ENCODE results near the gene ERBB4. TPM values are rescaled to one million over a fixed set of nuclear protein-coding genes. Genes with fewer than 3 reads are reported as not detected.

Gene ERBB4
- total RNA-seq, 1 experiment from 2014 or later: 40.6 TPM

DNA sequence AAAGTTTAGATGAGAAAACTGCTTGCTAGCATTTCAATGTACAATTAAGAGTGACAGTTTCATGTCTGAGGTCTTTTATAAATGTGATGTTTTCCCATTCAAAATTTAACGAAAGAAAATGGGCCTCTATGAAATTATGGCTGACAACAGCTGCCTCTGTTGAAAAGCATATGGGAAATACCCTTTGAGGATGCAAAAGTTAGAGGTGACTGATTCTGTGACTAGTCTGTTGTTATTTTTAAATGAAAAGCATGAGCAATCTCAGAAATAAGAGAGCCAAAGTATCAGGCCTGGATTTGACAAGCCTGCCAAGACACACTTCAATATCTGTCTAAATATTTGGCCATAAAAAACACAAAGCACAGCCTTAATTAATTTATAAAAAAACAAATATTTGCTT is 580.8 kb downstream of the ERBB4 start:
- intact Hi-C loops (cut with micrococcal nuclease; ENCODE audit: unreplicated experiment): no loop called here
- no TSS peak for BruUV-seq (replicated peaks)
- H3K36me3 ChIP-seq (ENCODE audit: insufficient read depth, low read length, poor library complexity, severe bottlenecking): no peaks in the 10 kb centered on the region
- no peaks in the 10 kb centered on the region for H3K4me1 ChIP-seq (ENCODE audit: insufficient read depth, low read length, poor library complexity, severe bottlenecking)
- H3K9me3 ChIP-seq (ENCODE audit: low read depth, low read length, poor library complexity, severe bottlenecking): no peaks in the 10 kb centered on the region
- no peaks in the 10 kb centered on the region for H3K27me3 ChIP-seq (replicated peaks; ENCODE audit: insufficient read depth, low read depth, low read length, poor library complexity)
- TF ChIP-seq, protein P1, sequence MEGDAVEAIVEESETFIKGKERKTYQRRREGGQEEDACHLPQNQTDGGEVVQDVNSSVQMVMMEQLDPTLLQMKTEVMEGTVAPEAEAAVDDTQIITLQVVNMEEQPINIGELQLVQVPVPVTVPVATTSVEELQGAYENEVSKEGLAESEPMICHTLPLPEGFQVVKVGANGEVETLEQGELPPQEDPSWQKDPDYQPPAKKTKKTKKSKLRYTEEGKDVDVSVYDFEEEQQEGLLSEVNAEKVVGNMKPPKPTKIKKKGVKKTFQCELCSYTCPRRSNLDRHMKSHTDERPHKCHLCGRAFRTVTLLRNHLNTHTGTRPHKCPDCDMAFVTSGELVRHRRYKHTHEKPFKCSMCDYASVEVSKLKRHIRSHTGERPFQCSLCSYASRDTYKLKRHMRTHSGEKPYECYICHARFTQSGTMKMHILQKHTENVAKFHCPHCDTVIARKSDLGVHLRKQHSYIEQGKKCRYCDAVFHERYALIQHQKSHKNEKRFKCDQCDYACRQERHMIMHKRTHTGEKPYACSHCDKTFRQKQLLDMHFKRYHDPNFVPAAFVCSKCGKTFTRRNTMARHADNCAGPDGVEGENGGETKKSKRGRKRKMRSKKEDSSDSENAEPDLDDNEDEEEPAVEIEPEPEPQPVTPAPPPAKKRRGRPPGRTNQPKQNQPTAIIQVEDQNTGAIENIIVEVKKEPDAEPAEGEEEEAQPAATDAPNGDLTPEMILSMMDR (conservative IDR thresholded peaks at IDR 0.05; ENCODE audit: low read depth, low read length): no peak
- TF ChIP-seq EZH2 (IDR thresholded peaks at IDR 0.05; ENCODE audit: borderline replicate concordance, low read depth, low read length, poor library complexity, severe bottlenecking): no peak
- H3K4me3 ChIP-seq (ENCODE audit: low read depth, low read length, poor library complexity, severe bottlenecking): no peak overlapping the region
- no peak overlapping the region for H3K27ac ChIP-seq (ENCODE audit: low read depth, low read length, poor library complexity, severe bottlenecking)
- no peak for DNase-seq (ENCODE audit: low spot score)
- POLR2A ChIA-PET (ENCODE audit: low non-redundant PET): no interaction called here
- CTCF ChIA-PET: no interaction called here

DNA sequence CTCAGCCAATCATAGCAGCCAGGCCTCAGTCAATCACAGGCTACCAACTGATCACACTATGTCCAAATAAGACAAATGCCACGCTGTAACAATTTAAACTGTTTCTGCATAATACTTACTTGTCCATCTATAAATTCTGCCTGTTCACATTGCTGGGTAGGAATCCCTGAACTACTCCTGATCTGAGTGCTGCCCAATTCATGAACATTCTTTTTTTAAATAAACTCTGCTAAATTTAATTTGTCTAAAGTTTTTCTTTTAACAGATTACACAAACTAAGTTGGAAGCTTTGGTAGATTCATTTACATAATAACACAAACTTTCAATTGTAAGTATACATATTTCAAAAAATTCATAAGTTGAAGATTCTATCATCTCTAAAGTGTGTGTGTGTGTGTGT is 583.0 kb downstream of the ERBB4 start:
- Histone ChIP-seq H3K4me3 (ENCODE audit: low read depth, low read length, poor library complexity, severe bottlenecking) (no peak overlapping the region), H3K27ac (ENCODE audit: low read depth, low read length, poor library complexity, severe bottlenecking) (no peak overlapping the region), H3K4me1 (ENCODE audit: insufficient read depth, low read length, poor library complexity, severe bottlenecking) (no peaks in the 10 kb centered on the region), H3K36me3 (ENCODE audit: insufficient read depth, low read length, poor library complexity, severe bottlenecking) (no peaks in the 10 kb centered on the region), H3K27me3 (replicated peaks; ENCODE audit: insufficient read depth, low read depth, low read length, poor library complexity) (no peaks in the 10 kb centered on the region), H3K9me3 (ENCODE audit: low read depth, low read length, poor library complexity, severe bottlenecking) (no peaks in the 10 kb centered on the region)
- TF ChIP-seq EZH2 (IDR thresholded peaks at IDR 0.05; ENCODE audit: borderline replicate concordance, low read depth, low read length, poor library complexity, severe bottlenecking): no peak
- TF ChIP-seq, protein P1 (conservative IDR thresholded peaks at IDR 0.05; ENCODE audit: low read depth, low read length): no peak
- ChIA-PET CTCF (no interaction called here), POLR2A (ENCODE audit: low non-redundant PET) (no interaction called here)
- intact Hi-C loops (cut with micrococcal nuclease; ENCODE audit: unreplicated experiment): no loop called here
- no peak for DNase-seq (ENCODE audit: low spot score)
- no TSS peak for BruUV-seq (replicated peaks)

DNA sequence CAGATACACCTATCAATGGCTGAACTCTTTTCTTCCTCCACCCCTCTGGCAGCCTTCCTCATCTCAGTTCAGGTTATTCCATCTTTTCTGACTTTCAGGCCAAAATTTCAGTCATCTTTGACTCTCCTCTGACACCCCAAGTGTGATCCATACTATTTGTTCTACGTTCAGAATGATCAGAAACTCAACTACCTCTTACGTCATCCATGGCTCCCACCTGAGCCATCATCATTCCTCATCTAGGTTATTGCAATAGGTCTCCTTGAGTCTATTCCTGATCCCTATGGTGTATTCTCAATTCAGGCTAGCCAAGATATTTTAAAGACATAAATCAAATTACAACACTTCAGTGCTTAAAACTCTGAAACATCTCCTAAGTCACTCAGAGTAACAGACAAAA is 589.7 kb downstream of the ERBB4 start:
- Histone ChIP-seq H3K27ac (ENCODE audit: low read depth, low read length, poor library complexity, severe bottlenecking) (no peak overlapping the region), H3K36me3 (ENCODE audit: insufficient read depth, low read length, poor library complexity, severe bottlenecking) (no peaks in the 10 kb centered on the region), H3K27me3 (replicated peaks; ENCODE audit: insufficient read depth, low read depth, low read length, poor library complexity) (no peaks in the 10 kb centered on the region), H3K4me3 (ENCODE audit: low read depth, low read length, poor library complexity, severe bottlenecking) (no peak overlapping the region), H3K4me1 (ENCODE audit: insufficient read depth, low read length, poor library complexity, severe bottlenecking) (no peaks in the 10 kb centered on the region), H3K9me3 (ENCODE audit: low read depth, low read length, poor library complexity, severe bottlenecking) (no peaks in the 10 kb centered on the region)
- TF ChIP-seq EZH2 (IDR thresholded peaks at IDR 0.05; ENCODE audit: borderline replicate concordance, low read depth, low read length, poor library complexity, severe bottlenecking): no peak
- no peak for DNase-seq (ENCODE audit: low spot score)
- BruUV-seq (replicated peaks): no TSS peak
- ChIA-PET POLR2A (ENCODE audit: low non-redundant PET) (no interaction called here), CTCF (no interaction called here)
- intact Hi-C loops (cut with micrococcal nuclease; ENCODE audit: unreplicated experiment): no loop called here

DNA sequence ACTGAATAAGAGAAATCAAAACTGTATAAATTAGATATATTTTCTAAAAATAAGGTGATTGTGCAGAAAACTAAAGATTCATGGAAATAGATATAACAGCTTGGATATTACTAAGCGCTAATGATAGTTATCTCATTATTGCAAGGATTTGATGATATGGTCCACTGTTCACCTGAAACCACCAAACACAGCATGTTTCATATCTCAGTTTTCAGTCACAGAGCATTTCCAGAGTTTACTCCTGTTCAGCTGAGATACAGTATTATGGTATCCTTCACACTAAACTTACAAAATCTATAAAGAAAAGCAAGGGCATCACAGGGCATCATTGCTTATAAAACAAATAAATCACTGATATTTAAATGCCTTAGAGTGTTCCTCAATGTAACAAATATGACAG is 591.6 kb downstream of the ERBB4 start:
- CTCF ChIA-PET: no interaction called here

More for the DNA sequence above, 591.6 kb downstream of the ERBB4 start:
- H3K4me1 ChIP-seq (ENCODE audit: insufficient read depth, low read length, poor library complexity, severe bottlenecking): no peaks in the 10 kb centered on the region
- H3K9me3 ChIP-seq (ENCODE audit: low read depth, low read length, poor library complexity, severe bottlenecking): no peaks in the 10 kb centered on the region
- no TSS peak for BruUV-seq (replicated peaks)
- no peak overlapping the region for H3K4me3 ChIP-seq (ENCODE audit: low read depth, low read length, poor library complexity, severe bottlenecking)
- no peaks in the 10 kb centered on the region for H3K27me3 ChIP-seq (replicated peaks; ENCODE audit: insufficient read depth, low read depth, low read length, poor library complexity)
- TF ChIP-seq, protein P1 (conservative IDR thresholded peaks at IDR 0.05; ENCODE audit: low read depth, low read length): no peak
- no peak for TF ChIP-seq EZH2 (IDR thresholded peaks at IDR 0.05; ENCODE audit: borderline replicate concordance, low read depth, low read length, poor library complexity, severe bottlenecking)
- POLR2A ChIA-PET (ENCODE audit: low non-redundant PET): no interaction called here
- no peak overlapping the region for H3K27ac ChIP-seq (ENCODE audit: low read depth, low read length, poor library complexity, severe bottlenecking)
- intact Hi-C loops (cut with micrococcal nuclease; ENCODE audit: unreplicated experiment): no loop called here
- no peak for DNase-seq (ENCODE audit: low spot score)
- H3K36me3 ChIP-seq (ENCODE audit: insufficient read depth, low read length, poor library complexity, severe bottlenecking): no peaks in the 10 kb centered on the region
